PC-3 (cell line): ENCODE results near the gene EN2. TPM values are rescaled to one million over a fixed set of nuclear protein-coding genes. Genes with fewer than 3 reads are reported as not detected.

Experiments
- ATAC-seq: fragments of 200-7000 bp; cut with Tn5 transposase; 2 replicates; pipeline ENCODE4 v1.9.1; 2020; ENCODE audit warnings: mild to moderate bottlenecking, moderate library complexity
- BruUV-seq: library from RNA; stranded (reverse); fragments of 400-500 nt; replicated peaks from 2 replicates; lab custom pipeline; 2021; lab: Mats Ljungman, UMichigan
- CTCF ChIA-PET: fragments of 300-600 bp; sonication (Branson Sonifier 250); formaldehyde crosslinking; loops from one replicate; lab custom pipeline; 2022; ENCODE audit warnings: antibody characterized with exemption; lab: Charles Lee
- POLR2A ChIA-PET: fragments of 300-600 bp; sonication (Branson Sonifier 250); formaldehyde crosslinking; loops from one replicate; lab custom pipeline; 2022; ENCODE audit warnings: antibody characterized with exemption; ENCODE audit not compliant: unreplicated experiment; lab: Charles Lee
- DNase-seq: peaks from one replicate; pipeline ENCODE4 v3.0.0-alpha.2; 2015
- H2AFZ ChIP-seq: fragments of 300-600 bp; sonication (generic); 2 replicates; pipeline ENCODE4 v1.6.0; 2016; ENCODE audit warnings: antibody characterized with exemption, low read length
- H3F3A ChIP-seq: fragments of 300-600 bp; sonication (generic); one replicate; pipeline ENCODE4 v1.6.0; 2017; ENCODE audit warnings: antibody characterized with exemption, low read length, control low read depth, mild to moderate bottlenecking; ENCODE audit not compliant: unreplicated experiment
- H3K27ac ChIP-seq: fragments of 300-600 bp; sonication (generic); 2 replicates; pipeline ENCODE4 v1.5.1; 2016; ENCODE audit warnings: mild to moderate bottlenecking, low read length
- H3K27me3 ChIP-seq: fragments of 300-600 bp; sonication (generic); 2 replicates; pipeline ENCODE4 v1.6.1; 2016; ENCODE audit warnings: low read length, mixed read lengths
- H3K36me3 ChIP-seq: fragments of 300-600 bp; sonication (generic); 2 replicates; pipeline ENCODE4 v1.6.1; 2016; ENCODE audit warnings: low read depth, mixed run types, low read length, mixed read lengths
- H3K4me1 ChIP-seq: fragments of 300-600 bp; sonication (generic); 2 replicates; pipeline ENCODE4 v1.5.1; 2016; ENCODE audit warnings: low read length; ENCODE audit not compliant: insufficient read depth
- H3K4me2 ChIP-seq: fragments of 300-600 bp; sonication (generic); 2 replicates; pipeline ENCODE4 v1.6.0; 2016; ENCODE audit warnings: low read length
- H3K4me3 ChIP-seq: fragments of 300-600 bp; sonication (generic); 2 replicates; pipeline ENCODE4 v1.5.1; 2016; ENCODE audit warnings: mild to moderate bottlenecking, low read length, mixed read lengths
- H3K79me2 ChIP-seq: fragments of 300-600 bp; sonication (generic); 2 replicates; pipeline ENCODE4 v1.6.1; 2017; ENCODE audit warnings: low read length, mixed read lengths
- H3K9ac ChIP-seq: fragments of 300-600 bp; sonication (generic); 2 replicates; pipeline ENCODE4 v1.6.0; 2016; ENCODE audit warnings: mild to moderate bottlenecking, low read length
- H3K9me2 ChIP-seq: fragments of 300-600 bp; sonication (generic); replicated peaks from 2 replicates; pipeline ENCODE4 v1.6.1; 2016; ENCODE audit warnings: mixed run types, low read length, mixed read lengths
- H3K9me3 ChIP-seq: fragments of 300-600 bp; sonication (generic); 2 replicates; pipeline ENCODE4 v1.6.1; 2016; ENCODE audit warnings: low read length, mixed read lengths
- H4K20me1 ChIP-seq: fragments of 300-600 bp; sonication (generic); 2 replicates; pipeline ENCODE4 v1.6.1; 2016; ENCODE audit warnings: low read length, mixed read lengths
- EZH2 ChIP-seq: fragments of 300-600 bp; sonication (generic); IDR thresholded peaks from one replicate; pipeline ENCODE4 v1.6.1; 2017; ENCODE audit warnings: antibody characterized with exemption, mild to moderate bottlenecking, low read length; ENCODE audit not compliant: unreplicated experiment
- EZH2phosphoT487 ChIP-seq: fragments of 300-600 bp; sonication (generic); IDR thresholded peaks from 2 replicates; pipeline ENCODE4 v1.6.1; 2018; ENCODE audit warnings: mild to moderate bottlenecking, antibody characterized with exemption, low read length, borderline replicate concordance
- intact Hi-C: fragments of 100-400 bp; cut with micrococcal nuclease; formaldehyde crosslinking; loops from 2 replicates; pipeline ENCODE4 v1.9.0; 2023
- total RNA-seq: library from RNA; depleted of rRNA; stranded (reverse); fragments of >200 nt; gene quantifications from 2 replicates; pipeline ENCODE4 v1.2.3, GENCODE V29; 2014
- TF ChIP-seq, protein P1 (sequence below): fragments of 300-600 bp; sonication (generic); conservative IDR thresholded peaks from 2 replicates; pipeline ENCODE4 v1.5.1; 2017; ENCODE audit warnings: antibody characterized with exemption, low read depth, mild to moderate bottlenecking, low read length

The EN2 gene
- total RNA-seq, 1 experiment from 2014 or later = 2.3 TPM

DNA sequence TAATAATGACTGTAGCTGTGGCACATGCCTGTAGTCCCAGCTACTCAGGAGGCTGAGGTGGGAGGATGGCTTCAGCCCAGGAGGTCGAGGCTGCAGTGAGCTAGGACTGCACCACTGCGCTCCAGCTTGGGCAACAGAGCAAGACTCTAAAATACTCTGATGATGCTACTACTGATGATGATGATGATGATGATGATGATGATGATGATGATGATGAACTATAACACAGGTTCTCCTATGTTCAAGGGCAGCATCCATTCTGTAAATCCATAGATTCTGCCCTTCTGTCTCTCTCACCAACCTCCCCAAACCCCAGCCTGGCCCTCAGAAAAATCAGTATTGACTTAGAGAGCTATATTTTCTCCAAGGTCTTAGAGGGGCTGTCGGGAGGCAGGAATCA is 22.8 kb upstream of the EN2 start:
- Histone ChIP-seq H3K36me3 (no peaks in the 10 kb centered on the region), H3K4me3 (no peak overlapping the region), H3K27ac (no peak overlapping the region), H3K27me3 (peaks cover 60% of the 10 kb centered on the region), H3K9me2 (no peaks in the 10 kb centered on the region), H4K20me1 (no peaks in the 10 kb centered on the region), H3K79me2 (no peaks in the 10 kb centered on the region), H3K9ac (no peak overlapping the region), H3F3A (no peaks in the 10 kb centered on the region), H3K4me2 (no peak overlapping the region), H3K9me3 (no peaks in the 10 kb centered on the region), H3K4me1 (no peaks in the 10 kb centered on the region), H2AFZ (no peak overlapping the region)
- TF ChIP-seq EZH2phosphoT487 (no peak), EZH2 (no peak)
- TF ChIP-seq, protein P1, sequence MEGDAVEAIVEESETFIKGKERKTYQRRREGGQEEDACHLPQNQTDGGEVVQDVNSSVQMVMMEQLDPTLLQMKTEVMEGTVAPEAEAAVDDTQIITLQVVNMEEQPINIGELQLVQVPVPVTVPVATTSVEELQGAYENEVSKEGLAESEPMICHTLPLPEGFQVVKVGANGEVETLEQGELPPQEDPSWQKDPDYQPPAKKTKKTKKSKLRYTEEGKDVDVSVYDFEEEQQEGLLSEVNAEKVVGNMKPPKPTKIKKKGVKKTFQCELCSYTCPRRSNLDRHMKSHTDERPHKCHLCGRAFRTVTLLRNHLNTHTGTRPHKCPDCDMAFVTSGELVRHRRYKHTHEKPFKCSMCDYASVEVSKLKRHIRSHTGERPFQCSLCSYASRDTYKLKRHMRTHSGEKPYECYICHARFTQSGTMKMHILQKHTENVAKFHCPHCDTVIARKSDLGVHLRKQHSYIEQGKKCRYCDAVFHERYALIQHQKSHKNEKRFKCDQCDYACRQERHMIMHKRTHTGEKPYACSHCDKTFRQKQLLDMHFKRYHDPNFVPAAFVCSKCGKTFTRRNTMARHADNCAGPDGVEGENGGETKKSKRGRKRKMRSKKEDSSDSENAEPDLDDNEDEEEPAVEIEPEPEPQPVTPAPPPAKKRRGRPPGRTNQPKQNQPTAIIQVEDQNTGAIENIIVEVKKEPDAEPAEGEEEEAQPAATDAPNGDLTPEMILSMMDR = no peak
- POLR2A ChIA-PET = no interaction called here
- BruUV-seq = no TSS peak
- intact Hi-C loops = no loop called here
- ATAC-seq (no peak), DNase-seq (no peak)
- CTCF ChIA-PET = no interaction called here

DNA sequence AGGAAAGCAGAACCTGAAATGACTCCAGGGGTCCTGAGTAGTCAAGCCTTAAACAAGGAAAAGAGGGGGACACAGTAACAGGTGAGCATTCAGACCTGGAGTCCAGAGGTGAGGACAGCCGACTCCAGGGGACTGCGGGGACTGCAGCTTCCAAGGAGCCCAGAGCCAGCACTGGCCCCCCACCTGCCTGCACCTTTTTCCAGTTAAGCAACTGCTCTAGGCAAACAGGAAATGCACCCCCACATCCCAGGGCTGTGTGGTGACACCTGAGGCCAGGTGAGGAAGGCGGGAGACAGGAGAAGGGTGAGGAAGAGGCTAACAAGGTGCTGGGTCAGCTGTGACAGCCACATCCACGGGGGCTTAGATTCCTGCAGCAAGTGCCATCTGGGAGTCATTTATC is 20.1 kb upstream of the EN2 start:
- Histone ChIP-seq H3F3A (no peaks in the 10 kb centered on the region), H3K27me3 (peaks cover 66% of the 10 kb centered on the region), H3K4me1 (no peaks in the 10 kb centered on the region), H3K9me3 (no peaks in the 10 kb centered on the region), H3K9ac (no peak overlapping the region), H3K4me2 (no peak overlapping the region), H4K20me1 (no peaks in the 10 kb centered on the region), H3K4me3 (no peak overlapping the region), H3K27ac (no peak overlapping the region), H2AFZ (no peak overlapping the region), H3K79me2 (no peaks in the 10 kb centered on the region), H3K9me2 (no peaks in the 10 kb centered on the region), H3K36me3 (no peaks in the 10 kb centered on the region)
- ChIA-PET CTCF (no interaction called here), POLR2A (no interaction called here)
- no TSS peak for BruUV-seq
- ATAC-seq = no peak
- intact Hi-C loops = no loop called here
- TF ChIP-seq EZH2phosphoT487 (no peak), EZH2 (no peak)
- TF ChIP-seq, protein P1 = no peak
- DNase-seq = no peak

DNA sequence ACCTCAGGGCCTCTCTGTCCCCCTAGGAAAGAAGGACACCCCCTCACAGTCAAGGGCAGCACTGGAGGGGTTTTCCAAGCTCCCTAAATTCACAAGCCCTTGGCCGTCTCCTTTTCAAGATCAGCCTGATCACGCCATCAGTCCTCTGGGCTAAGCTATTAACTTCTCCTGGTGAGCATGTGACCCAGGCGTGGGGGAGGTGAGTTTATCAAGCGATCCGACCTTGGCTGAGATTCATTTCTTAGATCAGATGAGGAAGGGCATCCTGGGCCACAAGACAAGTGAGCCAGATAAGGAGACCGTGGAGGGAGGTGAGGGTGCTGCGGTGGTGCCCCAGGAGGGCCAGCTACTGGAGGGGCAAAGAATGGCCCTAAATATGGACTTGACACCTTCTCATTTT is 19.2 kb upstream of the EN2 start:
- Histone ChIP-seq H3K9ac (no peak overlapping the region), H3K4me1 (no peaks in the 10 kb centered on the region), H3F3A (no peaks in the 10 kb centered on the region), H3K27ac (no peak overlapping the region), H2AFZ (no peak overlapping the region), H4K20me1 (no peaks in the 10 kb centered on the region), H3K27me3 (peaks cover 75% of the 10 kb centered on the region), H3K79me2 (no peaks in the 10 kb centered on the region), H3K9me2 (no peaks in the 10 kb centered on the region), H3K9me3 (no peaks in the 10 kb centered on the region), H3K4me2 (no peak overlapping the region), H3K4me3 (no peak overlapping the region), H3K36me3 (no peaks in the 10 kb centered on the region)
- no peak for ATAC-seq
- POLR2A ChIA-PET = no interaction called here
- no peak for TF ChIP-seq EZH2phosphoT487
- TF ChIP-seq, protein P1 = no peak
- no peak for TF ChIP-seq EZH2
- CTCF ChIA-PET = no interaction called here
- no peak for DNase-seq
- BruUV-seq = no TSS peak
- intact Hi-C loops = no loop called here
